ENCODE results near the gene GDPD4.

Gene GDPD4

GRCh38 chr11:77203901-77204753 is 97.4 kb downstream of the GDPD4 start:
- no peak overlapping the region for H3K4me3 ChIP-seq (ENCODE audit: low read depth, low read length)
- DNase-seq (ENCODE audit: low read depth): no peak

GRCh38 chr11:77202941-77203900 is 98.3 kb downstream of the GDPD4 start:
- TF ChIP-seq CTCF (conservative IDR thresholded peaks at IDR 0.05; ENCODE audit: low read depth, low read length): no peak
- no peak for DNase-seq (ENCODE audit: low read depth)
- no peak overlapping the region for H3K4me3 ChIP-seq (ENCODE audit: low read depth, low read length)

More at GRCh38 chr11:77203901-77204753, 97.4 kb downstream of the GDPD4 start:
- no peak for TF ChIP-seq CTCF (conservative IDR thresholded peaks at IDR 0.05; ENCODE audit: low read depth, low read length)

- DNase-seq (ENCODE audit: low read depth): no peak
- no peak for TF ChIP-seq CTCF (conservative IDR thresholded peaks at IDR 0.05; ENCODE audit: low read depth, low read length)
- no peak overlapping the region for H3K4me3 ChIP-seq (ENCODE audit: low read depth, low read length)
Measured at GRCh38 chr11:77201991-77202841, 99.3 kb downstream of the GDPD4 start.

- no peak for DNase-seq (ENCODE audit: low read depth)
- no peak for TF ChIP-seq CTCF (conservative IDR thresholded peaks at IDR 0.05; ENCODE audit: low read depth, low read length)
- H3K4me3 ChIP-seq (ENCODE audit: low read depth, low read length): no peak overlapping the region
Measured at GRCh38 chr11:77201370-77201769, 100.1 kb downstream of the GDPD4 start.

GRCh38 chr11:77200351-77201268 is 100.9 kb downstream of the GDPD4 start:
- DNase-seq (ENCODE audit: low read depth): no peak
- no peak overlapping the region for H3K4me3 ChIP-seq (ENCODE audit: low read depth, low read length)
- no peak for TF ChIP-seq CTCF (conservative IDR thresholded peaks at IDR 0.05; ENCODE audit: low read depth, low read length)

Data from choroid plexus epithelial cell (primary cell).